ENCODE data around the gene ZDHHC13. TPM values are rescaled to one million over a fixed set of nuclear protein-coding genes. Genes with fewer than 3 reads are reported as not detected.

Gene ZDHHC13
- polyA plus RNA-seq, 1 of the 3 experiments (the other 2 are of a cell fraction) = 8.2 TPM

DNA sequence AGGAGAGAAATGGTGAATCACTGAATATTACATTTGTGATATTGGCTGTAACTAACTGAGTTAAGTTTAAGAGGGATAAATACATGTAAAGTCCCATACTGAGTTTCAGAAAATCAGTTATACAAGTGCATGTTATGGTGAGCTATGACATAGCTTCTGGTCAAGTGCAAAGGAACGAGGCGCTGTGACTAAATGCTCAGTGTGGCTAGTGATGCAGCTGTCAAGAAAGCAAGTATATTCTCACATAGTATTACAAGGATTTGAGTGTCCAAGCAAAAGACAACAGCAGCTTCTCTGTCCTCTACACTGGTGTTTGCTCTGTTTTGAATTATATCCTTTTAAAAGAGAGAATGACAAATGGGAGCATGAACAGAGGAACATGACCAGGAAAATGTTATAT lies 44.7 kb downstream of the ZDHHC13 start:
- no peak overlapping the region for H3K27ac ChIP-seq (ENCODE audit: low read depth in 2 of 2, low read length in 1 of 2)
- POLR2A ChIA-PET = no interaction called here
- CTCF ChIA-PET = interaction anchor here (0.9 to 1.6 kb wide), 5 partner anchors 29 to 185 kb away, joined by 3 to 6 read pairs (median 3); no protein-coding TSS in a partner anchor

DNA sequence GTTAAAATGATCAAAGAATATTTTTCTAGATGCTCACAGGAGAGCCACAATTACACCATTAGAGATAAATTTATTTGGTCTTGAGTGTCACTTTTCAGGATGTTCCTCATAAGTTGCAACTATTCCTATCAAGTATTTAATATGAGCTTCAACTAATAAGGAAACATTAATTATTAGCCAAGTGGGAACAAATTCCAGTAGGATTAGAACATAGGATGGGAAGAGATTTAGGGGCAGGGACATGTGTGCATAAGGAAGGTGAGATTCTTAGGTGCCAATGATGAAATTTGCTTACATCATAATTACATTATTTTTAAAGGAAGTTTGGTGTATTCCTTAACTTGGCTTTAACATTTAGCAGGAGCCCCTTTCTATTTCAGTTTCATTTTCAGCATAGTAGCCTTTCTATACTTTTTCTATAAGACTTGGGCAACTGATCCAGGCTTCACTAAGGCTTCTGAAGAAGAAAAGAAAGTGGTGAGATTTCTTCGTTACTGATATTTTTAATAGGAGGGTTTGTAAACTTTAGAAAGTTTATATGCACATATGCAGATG lies 46.1 kb downstream of the ZDHHC13 start:
- peaks cover 24 to 56% of the 10 kb centered on the region in 2 experiments for H3K36me3 ChIP-seq (replicated peaks in 1 of 2; ENCODE audit: control insufficient read depth in 1 of 2, insufficient read depth in 2 of 2, low read length in 1 of 2)
- no peaks in the 10 kb centered on the region for H4K20me1 ChIP-seq (ENCODE audit: insufficient read depth)
- no peak for DNase-seq
- no peaks in the 10 kb centered on the region for H3K27me3 ChIP-seq (ENCODE audit: insufficient read depth)
- H3K9me3 ChIP-seq = no peaks in the 10 kb centered on the region
- peaks cover 0 to 14% of the 10 kb centered on the region in 2 experiments; a peak in 2 of 4 replicates for H3K4me1 ChIP-seq (ENCODE audit: control insufficient read depth in 1 of 2, insufficient read depth in 2 of 2, low read depth in 1 of 2, low read length in 1 of 2)
- no peak overlapping the region for H3K4me2 ChIP-seq
- no peaks in the 10 kb centered on the region for H3K9me2 ChIP-seq
- ChIA-PET POLR2A (no interaction called here), CTCF (interaction anchor here (0.6 to 0.9 kb wide), 2 partner anchors 8 to 24 kb away, joined by 3 read pairs; no protein-coding TSS in a partner anchor)
- no peaks in the 10 kb centered on the region for H3K79me2 ChIP-seq (ENCODE audit: insufficient read depth)
- H3K9ac ChIP-seq = no peak overlapping the region
- 100% methylated on average over 1 of the region's 1 CpG for WGBS (ENCODE audit: low lambda C conversion rate)
- H3K4me3 ChIP-seq (ENCODE audit: low read depth in 2 of 2, low read length in 1 of 2) = no peak overlapping the region
- no peaks in the 10 kb centered on the region for H3F3A ChIP-seq (replicated peaks; ENCODE audit: insufficient read depth)
- H2AFZ ChIP-seq (ENCODE audit: low read depth) = no peak overlapping the region
- TF ChIP-seq NRF1 (IDR thresholded peaks at IDR 0.05; ENCODE audit: low read depth, low read length) = no peak
- TF ChIP-seq, protein P1, sequence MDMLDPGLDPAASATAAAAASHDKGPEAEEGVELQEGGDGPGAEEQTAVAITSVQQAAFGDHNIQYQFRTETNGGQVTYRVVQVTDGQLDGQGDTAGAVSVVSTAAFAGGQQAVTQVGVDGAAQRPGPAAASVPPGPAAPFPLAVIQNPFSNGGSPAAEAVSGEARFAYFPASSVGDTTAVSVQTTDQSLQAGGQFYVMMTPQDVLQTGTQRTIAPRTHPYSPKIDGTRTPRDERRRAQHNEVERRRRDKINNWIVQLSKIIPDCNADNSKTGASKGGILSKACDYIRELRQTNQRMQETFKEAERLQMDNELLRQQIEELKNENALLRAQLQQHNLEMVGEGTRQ (IDR thresholded peaks at IDR 0.05; ENCODE audit: borderline replicate concordance, low read depth, low read length) = no peak
- no peak for TF ChIP-seq FOXM1 (IDR thresholded peaks at IDR 0.05; ENCODE audit: low read depth)
- no peak for TF ChIP-seq TCF12 (IDR thresholded peaks at IDR 0.05)
- no peak for TF ChIP-seq POLR2AphosphoS5 (IDR thresholded peaks at IDR 0.05; ENCODE audit: low read depth, low read length)
- no peak overlapping the region for H3K27ac ChIP-seq (ENCODE audit: low read depth in 2 of 2, low read length in 1 of 2)

More for the DNA sequence above, 44.7 kb downstream of the ZDHHC13 start:
- Histone ChIP-seq H3K9ac (no peak overlapping the region), H3K79me2 (ENCODE audit: insufficient read depth) (no peaks in the 10 kb centered on the region), H3K4me2 (no peak overlapping the region), H3K4me1 (ENCODE audit: control insufficient read depth in 1 of 2, insufficient read depth in 2 of 2, low read depth in 1 of 2, low read length in 1 of 2) (peaks cover 0 to 14% of the 10 kb centered on the region in 2 experiments; a peak in 2 of 4 replicates), H4K20me1 (ENCODE audit: insufficient read depth) (no peaks in the 10 kb centered on the region), H3K36me3 (replicated peaks in 1 of 2; ENCODE audit: control insufficient read depth in 1 of 2, insufficient read depth in 2 of 2, low read length in 1 of 2) (peaks cover 17 to 61% of the 10 kb centered on the region in 2 experiments), H3K9me3 (no peaks in the 10 kb centered on the region), H3K4me3 (ENCODE audit: low read depth in 2 of 2, low read length in 1 of 2) (no peak overlapping the region), H2AFZ (ENCODE audit: low read depth) (no peak overlapping the region), H3K27me3 (ENCODE audit: insufficient read depth) (no peaks in the 10 kb centered on the region), H3F3A (replicated peaks; ENCODE audit: insufficient read depth) (no peaks in the 10 kb centered on the region), H3K9me2 (no peaks in the 10 kb centered on the region)
- WGBS (ENCODE audit: low lambda C conversion rate) = 100% methylated on average over 2 of the region's 2 CpGs
- no peak for TF ChIP-seq SMC3 (IDR thresholded peaks at IDR 0.05; ENCODE audit: low read depth, low read length)
- TF ChIP-seq, protein P1 (IDR thresholded peaks at IDR 0.05; ENCODE audit: borderline replicate concordance, low read depth, low read length) = no peak
- no peak for TF ChIP-seq EZH2phosphoT487 (IDR thresholded peaks at IDR 0.05; ENCODE audit: borderline replicate concordance, low read depth)
- TF ChIP-seq, protein P2, sequence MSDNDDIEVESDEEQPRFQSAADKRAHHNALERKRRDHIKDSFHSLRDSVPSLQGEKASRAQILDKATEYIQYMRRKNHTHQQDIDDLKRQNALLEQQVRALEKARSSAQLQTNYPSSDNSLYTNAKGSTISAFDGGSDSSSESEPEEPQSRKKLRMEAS (IDR thresholded peaks at IDR 0.05; ENCODE audit: low read depth) = no peak
- no peak for DNase-seq
